ENCODE measurements around the gene MAP3K15.

- TF ChIP-seq CTCF (IDR thresholded peaks at IDR 0.05) (no peak), POLR2A (IDR thresholded peaks at IDR 0.05) (no peak)
These were observed 30.3 kb upstream of the MAP3K15 start for GRCh38 chrX:19545651-19546050.
